Psoas muscle (tissue), 8 donors: ENCODE results near the gene ZNF496. TPM values are rescaled to one million over a fixed set of nuclear protein-coding genes. Genes with fewer than 3 reads are reported as not detected.

Source experiments
- ATAC-seq, 4 donors: fragments of 200-7000 bp; cut with Tn5 transposase; one replicate each; pipeline ENCODE4 v1.9.1; 2020; ENCODE audit warnings: moderate library complexity in 3 of 4, mild to moderate bottlenecking in 2 of 4
- DNase-seq, 2 donors: peaks; one replicate each; pipeline ENCODE4 v3.0.0-alpha.2; 2020
- H3K27ac ChIP-seq: fragments of 200-600 bp; one replicate; pipeline ENCODE4 v1.8.0; 2022
- H3K27me3 ChIP-seq, 3 donors: fragments of 200-600 bp in 1 of 3; one replicate each; pipeline versions ENCODE4 v1.6.1 to v1.8.0; 2013 to 2022; ENCODE audit warnings: low read length in 2 of 3, mild to moderate bottlenecking in 2 of 3, moderate library complexity in 1 of 3; ENCODE audit not compliant: insufficient read depth in 3 of 3
- H3K36me3 ChIP-seq, 2 donors: fragments of 200-600 bp in 1 of 2; one replicate each; pipeline versions ENCODE4 v1.6.1 to v1.8.0; 2013 to 2022; ENCODE audit warnings: low read depth in 1 of 2, mild to moderate bottlenecking in 1 of 2, moderate library complexity in 1 of 2; ENCODE audit not compliant: insufficient read depth in 1 of 2
- H3K4me1 ChIP-seq: fragments of 200-600 bp; one replicate; pipeline ENCODE4 v1.8.0; 2022
- H3K4me3 ChIP-seq: fragments of 200-600 bp; one replicate; pipeline ENCODE4 v1.8.0; 2022; ENCODE audit warnings: mild to moderate bottlenecking
- H3K9me3 ChIP-seq: fragments of 200-600 bp; one replicate; pipeline ENCODE4 v1.8.0; 2022
- CTCF ChIP-seq: fragments of 200-600 bp; IDR thresholded peaks from one replicate; pipeline ENCODE4 v1.8.0; 2022; ENCODE audit warnings: antibody characterized with exemption
- WGBS, 3 donors: extraction: QIAGEN DNeasy Blood & Tissue Kit; methylation state at CpG; one replicate each; pipeline versions ENCODE4 v1.1.6 to v1.1.7; 2013; 5-methylcytosine and 5-hydroxymethylcytosine counted together
- intact Hi-C, 2 donors: fragments of 100-400 bp; cut with DNase I; formaldehyde crosslinking; loops; one replicate each; pipeline versions ENCODE4 v1.11.0 to v1.14.2; 2022
- polyA plus RNA-seq, 3 donors: library from polyadenylated mRNA; stranded (reverse); fragments of 200-250 nt; gene quantifications; one replicate each; pipeline ENCODE4 v1.2.3, GENCODE V29; 2013
- total RNA-seq, 4 donors: library from RNA; stranded (reverse); fragmentation: NEBNext Ultra II Directional in 2 of 4; extraction: Animal tissue kit (Norgen Biotek cat#: 25700) in 2 of 4; gene quantifications; one replicate each; pipeline versions ENCODE4 v1.2.1 to v1.2.4, GENCODE V29; 2021 to 2023
- donor health status: healthy with polysubstance abuse.
- donor health status: DM: no; HTN: no; CAD: no; lungs with moderate emphysema.
- donor health status: Bipolar disorder and iron deficiency.
- donor health status: healthy.
- donor health status: DM: yes; HTN: yes; CAD: no.
- donor health status: DM: no; HTN: no; CAD: no.
- donor health status: DM: no; HTN: no; CAD: no.
- donor health status: DM: yes; HTN: yes; CAD: no.

The ZNF496 gene
- total and polyA plus RNA-seq, 7 donors = 4.3 to 24.2 (median 19.5) TPM

GRCh38 chr1:247299723-247300381 is 31.8 kb downstream of the ZNF496 start:
- Histone ChIP-seq H3K27me3 (no peaks in the 10 kb centered on the region), H3K27ac (no peak overlapping the region), H3K36me3 (peaks cover 2 to 51% of the 10 kb centered on the region in 2 donors), H3K9me3 (no peaks in the 10 kb centered on the region), H3K4me1 (no peaks in the 10 kb centered on the region), H3K4me3 (no peak overlapping the region)
- ATAC-seq (no peak), DNase-seq (no peak)
- intact Hi-C loops = no loop called here
- 87 to 92% (median 88%) methylated on average over 12 of the region's 12 CpGs for WGBS, 3 donors
- TF ChIP-seq CTCF = no peak

- intact Hi-C loops = no loop called here
- ATAC-seq (no peak), DNase-seq (no peak)
- no peak overlapping the region for H3K4me3 ChIP-seq
- no peaks in the 10 kb centered on the region for H3K9me3 ChIP-seq
- peaks cover 2 to 40% of the 10 kb centered on the region in 2 donors for H3K36me3 ChIP-seq
- H3K27ac ChIP-seq = no peak overlapping the region
- no peaks in the 10 kb centered on the region for H3K4me1 ChIP-seq
- 70 to 83% (median 79%) methylated on average over 4 of the region's 4 CpGs for WGBS, 3 donors
- no peak for TF ChIP-seq CTCF
- H3K27me3 ChIP-seq = no peaks in the 10 kb centered on the region
Measured at GRCh38 chr1:247298701-247299100, 33.0 kb downstream of the ZNF496 start.

GRCh38 chr1:247298124-247298481 is 33.6 kb downstream of the ZNF496 start:
- DNase-seq = no peak
- intact Hi-C loops = no loop called here
- no peak for TF ChIP-seq CTCF
- H3K9me3 ChIP-seq = no peaks in the 10 kb centered on the region
- peaks cover 2 to 34% of the 10 kb centered on the region in 2 donors for H3K36me3 ChIP-seq
- H3K27me3 ChIP-seq = no peaks in the 10 kb centered on the region
- WGBS, 3 donors = 75 to 85% (median 80%) methylated on average over 6 of the region's 6 CpGs
- H3K4me1 ChIP-seq = no peaks in the 10 kb centered on the region
- H3K4me3 ChIP-seq = no peak overlapping the region
- ATAC-seq = no peak
- no peak overlapping the region for H3K27ac ChIP-seq

GRCh38 chr1:247297263-247298123 is 34.2 kb downstream of the ZNF496 start:
- no peaks in the 10 kb centered on the region for H3K9me3 ChIP-seq
- H3K27me3 ChIP-seq = no peaks in the 10 kb centered on the region
- intact Hi-C loops = no loop called here
- WGBS, 3 donors = 78 to 83% (median 80%) methylated on average over 9 of the region's 9 CpGs
- H3K4me1 ChIP-seq = no peaks in the 10 kb centered on the region
- no peak overlapping the region for H3K4me3 ChIP-seq
- no peak overlapping the region for H3K27ac ChIP-seq
- no peak for TF ChIP-seq CTCF
- ATAC-seq (no peak), DNase-seq (no peak)
- H3K36me3 ChIP-seq = peaks cover 2 to 28% of the 10 kb centered on the region in 2 donors
